HepG2 (cell line): ENCODE data around the gene AUH. TPM values are rescaled to one million over a fixed set of nuclear protein-coding genes. Genes with fewer than 3 reads are reported as not detected.

ENCODE experiments used
- DR1 ChIP-seq: sonication (generic); formaldehyde crosslinking; IDR thresholded peaks from 2 replicates; pipeline ENCODE4 v1.8.0; 2021; ENCODE audit warnings: mild to moderate bottlenecking, missing genetic modification reagents, inconsistent platforms
- JDP2 ChIP-seq: sonication (generic); formaldehyde crosslinking; IDR thresholded peaks from 2 replicates; pipeline ENCODE4 v1.8.1; 2022; ENCODE audit warnings: missing genetic modification reagents, borderline replicate concordance
- JUNB ChIP-seq: sonication (generic); formaldehyde crosslinking; IDR thresholded peaks from 2 replicates; pipeline ENCODE4 v1.8.0; 2022; ENCODE audit warnings: missing genetic modification reagents, mild to moderate bottlenecking, borderline replicate concordance
- KLF12 ChIP-seq: sonication (generic); formaldehyde crosslinking; IDR thresholded peaks from 2 replicates; pipeline ENCODE4 v1.4.0; 2020; ENCODE audit warnings: missing genetic modification reagents, borderline replicate concordance
- LCORL ChIP-seq, 2 experiments: fragments of 450-650 bp in 1 of 2; sonication (generic) in 1 of 2; formaldehyde crosslinking in 1 of 2; IDR thresholded peaks; 2 replicates each; pipeline versions ENCODE4 v1.5.0 to v1.6.1; 2017 to 2020; ENCODE audit warnings: antibody characterized with exemption in 1 of 2, missing genetic modification reagents in 1 of 2
- RFX1 ChIP-seq: fragments of 450-650 bp; IDR thresholded peaks from 2 replicates; pipeline ENCODE4 v1.6.1; 2017
- ZNF75D ChIP-seq: sonication (generic); formaldehyde crosslinking; IDR thresholded peaks from 2 replicates; pipeline ENCODE4 v1.8.1; 2023; ENCODE audit warnings: missing genetic modification reagents, mild to moderate bottlenecking, borderline replicate concordance
- polyA plus RNA-seq, 8 experiments: library from polyadenylated mRNA; depleted of rRNA in 3 of 8; stranded (reverse) in 7 of 8; unstranded in 1 of 8; fragments of >200 nt; fragmentation: Illumina TruSeq in 4 of 8; extraction: Trizol in 4 of 8; gene quantifications; 2 replicates each; pipeline versions ENCODE4 v1.2.1 to v1.2.3, GENCODE V29; 2011 to 2016; ENCODE audit warnings: low read depth in 4 of 8, missing spikeins in 1 of 8, mixed read lengths in 1 of 8; ENCODE audit not compliant: insufficient read depth in 1 of 8
- total RNA-seq, 5 experiments: library from RNA; depleted of rRNA; stranded (reverse); fragments of >200 nt; fragmentation: Illumina TruSeq; extraction: Trizol; gene quantifications; 2 replicates each; pipeline ENCODE4 v1.2.3, GENCODE V29; 2016; ENCODE audit warnings: low read depth in 1 of 5
- TF ChIP-seq, protein P1 (sequence below): sonication (generic); formaldehyde crosslinking; IDR thresholded peaks from 2 replicates; pipeline ENCODE4 v1.4.0; 2020; ENCODE audit warnings: mild to moderate bottlenecking, missing genetic modification reagents, borderline replicate concordance
- TF ChIP-seq, protein P2 (sequence below): sonication (generic); formaldehyde crosslinking; IDR thresholded peaks from 2 replicates; pipeline ENCODE4 v1.4.0; 2020; ENCODE audit warnings: mild to moderate bottlenecking, missing genetic modification reagents
- TF ChIP-seq, protein P3 (sequence below): IDR thresholded peaks from 2 replicates; pipeline ENCODE4 v1.6.1; 2016; ENCODE audit warnings: missing biosample characterization, missing genetic modification reagents, low read depth
- TF ChIP-seq, protein P4 (sequence below): sonication (generic); formaldehyde crosslinking; IDR thresholded peaks from 2 replicates; pipeline ENCODE4; 2020; ENCODE audit warnings: missing genetic modification reagents, mild to moderate bottlenecking, borderline replicate concordance
- TF ChIP-seq, protein P5 (sequence below): sonication (generic); formaldehyde crosslinking; IDR thresholded peaks from 2 replicates; pipeline ENCODE4 v1.4.0; 2020; ENCODE audit warnings: missing genetic modification reagents, low read depth, mild to moderate bottlenecking, borderline replicate concordance

AUH gene
- total and polyA plus RNA-seq, 2 of the 13 experiments (the other 11 are each of a cell fraction or from before 2014, with no cell fraction given), result 25.8 to 31.9 TPM

DNA sequence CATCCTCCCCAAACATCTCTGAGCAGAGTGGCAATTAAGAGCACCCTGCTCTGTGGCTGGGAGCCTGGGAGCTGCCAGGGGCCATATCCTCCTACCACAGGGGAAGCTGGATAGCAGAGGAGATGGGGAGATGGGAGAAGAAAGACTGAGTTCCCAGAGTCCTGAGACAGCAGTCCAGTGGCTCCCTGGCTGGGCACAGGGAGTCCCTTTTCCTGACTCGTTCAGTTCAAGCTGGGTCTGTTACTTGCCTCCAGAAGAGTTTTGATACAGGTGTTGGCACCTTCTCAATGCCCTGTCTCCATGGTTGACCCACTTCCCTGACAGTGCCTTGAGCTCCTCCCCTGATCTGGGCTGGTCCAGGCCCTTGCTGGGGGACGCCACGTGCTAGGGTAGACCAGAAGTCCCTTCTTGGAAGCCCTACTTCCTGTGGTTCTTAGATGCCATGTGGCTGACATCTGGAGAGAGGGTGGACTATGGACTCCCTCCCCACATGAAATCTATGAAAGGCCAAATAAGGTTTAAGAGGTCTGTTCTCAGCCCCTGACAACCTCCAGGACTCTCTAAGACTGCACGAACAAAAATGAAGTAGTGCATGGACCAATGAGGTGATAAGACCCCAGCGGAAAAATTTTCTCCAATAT, 166.2 kb downstream of the AUH start (continued):
- TF ChIP-seq, protein P1, sequence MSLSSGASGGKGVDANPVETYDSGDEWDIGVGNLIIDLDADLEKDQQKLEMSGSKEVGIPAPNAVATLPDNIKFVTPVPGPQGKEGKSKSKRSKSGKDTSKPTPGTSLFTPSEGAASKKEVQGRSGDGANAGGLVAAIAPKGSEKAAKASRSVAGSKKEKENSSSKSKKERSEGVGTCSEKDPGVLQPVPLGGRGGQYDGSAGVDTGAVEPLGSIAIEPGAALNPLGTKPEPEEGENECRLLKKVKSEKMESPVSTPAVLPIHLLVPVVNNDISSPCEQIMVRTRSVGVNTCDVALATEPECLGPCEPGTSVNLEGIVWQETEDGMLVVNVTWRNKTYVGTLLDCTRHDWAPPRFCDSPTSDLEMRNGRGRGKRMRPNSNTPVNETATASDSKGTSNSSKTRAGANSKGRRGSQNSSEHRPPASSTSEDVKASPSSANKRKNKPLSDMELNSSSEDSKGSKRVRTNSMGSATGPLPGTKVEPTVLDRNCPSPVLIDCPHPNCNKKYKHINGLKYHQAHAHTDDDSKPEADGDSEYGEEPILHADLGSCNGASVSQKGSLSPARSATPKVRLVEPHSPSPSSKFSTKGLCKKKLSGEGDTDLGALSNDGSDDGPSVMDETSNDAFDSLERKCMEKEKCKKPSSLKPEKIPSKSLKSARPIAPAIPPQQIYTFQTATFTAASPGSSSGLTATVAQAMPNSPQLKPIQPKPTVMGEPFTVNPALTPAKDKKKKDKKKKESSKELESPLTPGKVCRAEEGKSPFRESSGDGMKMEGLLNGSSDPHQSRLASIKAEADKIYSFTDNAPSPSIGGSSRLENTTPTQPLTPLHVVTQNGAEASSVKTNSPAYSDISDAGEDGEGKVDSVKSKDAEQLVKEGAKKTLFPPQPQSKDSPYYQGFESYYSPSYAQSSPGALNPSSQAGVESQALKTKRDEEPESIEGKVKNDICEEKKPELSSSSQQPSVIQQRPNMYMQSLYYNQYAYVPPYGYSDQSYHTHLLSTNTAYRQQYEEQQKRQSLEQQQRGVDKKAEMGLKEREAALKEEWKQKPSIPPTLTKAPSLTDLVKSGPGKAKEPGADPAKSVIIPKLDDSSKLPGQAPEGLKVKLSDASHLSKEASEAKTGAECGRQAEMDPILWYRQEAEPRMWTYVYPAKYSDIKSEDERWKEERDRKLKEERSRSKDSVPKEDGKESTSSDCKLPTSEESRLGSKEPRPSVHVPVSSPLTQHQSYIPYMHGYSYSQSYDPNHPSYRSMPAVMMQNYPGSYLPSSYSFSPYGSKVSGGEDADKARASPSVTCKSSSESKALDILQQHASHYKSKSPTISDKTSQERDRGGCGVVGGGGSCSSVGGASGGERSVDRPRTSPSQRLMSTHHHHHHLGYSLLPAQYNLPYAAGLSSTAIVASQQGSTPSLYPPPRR, result peak; percentile 36; the same call in 1 of the 2 replicates
- TF ChIP-seq, protein P2, sequence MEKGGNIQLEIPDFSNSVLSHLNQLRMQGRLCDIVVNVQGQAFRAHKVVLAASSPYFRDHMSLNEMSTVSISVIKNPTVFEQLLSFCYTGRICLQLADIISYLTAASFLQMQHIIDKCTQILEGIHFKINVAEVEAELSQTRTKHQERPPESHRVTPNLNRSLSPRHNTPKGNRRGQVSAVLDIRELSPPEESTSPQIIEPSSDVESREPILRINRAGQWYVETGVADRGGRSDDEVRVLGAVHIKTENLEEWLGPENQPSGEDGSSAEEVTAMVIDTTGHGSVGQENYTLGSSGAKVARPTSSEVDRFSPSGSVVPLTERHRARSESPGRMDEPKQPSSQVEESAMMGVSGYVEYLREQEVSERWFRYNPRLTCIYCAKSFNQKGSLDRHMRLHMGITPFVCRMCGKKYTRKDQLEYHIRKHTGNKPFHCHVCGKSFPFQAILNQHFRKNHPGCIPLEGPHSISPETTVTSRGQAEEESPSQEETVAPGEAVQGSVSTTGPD (CRISPR knock-in tag), result no peak
- peak; percentile 58; the same call in 1 of the 2 replicates for TF ChIP-seq JUNB (CRISPR knock-in tag)
- 0 out of 2 replicates have a peak, but pooled peaks have one; percentile 32 for TF ChIP-seq KLF12 (CRISPR knock-in tag)
- TF ChIP-seq LCORL (IDR thresholded peaks at IDR 0.05), result no peak
- TF ChIP-seq LCORL (CRISPR knock-in tag; IDR thresholded peaks at IDR 0.05), result peak; percentile 44; the same call in 1 of the 2 replicates
- TF ChIP-seq, protein P3, sequence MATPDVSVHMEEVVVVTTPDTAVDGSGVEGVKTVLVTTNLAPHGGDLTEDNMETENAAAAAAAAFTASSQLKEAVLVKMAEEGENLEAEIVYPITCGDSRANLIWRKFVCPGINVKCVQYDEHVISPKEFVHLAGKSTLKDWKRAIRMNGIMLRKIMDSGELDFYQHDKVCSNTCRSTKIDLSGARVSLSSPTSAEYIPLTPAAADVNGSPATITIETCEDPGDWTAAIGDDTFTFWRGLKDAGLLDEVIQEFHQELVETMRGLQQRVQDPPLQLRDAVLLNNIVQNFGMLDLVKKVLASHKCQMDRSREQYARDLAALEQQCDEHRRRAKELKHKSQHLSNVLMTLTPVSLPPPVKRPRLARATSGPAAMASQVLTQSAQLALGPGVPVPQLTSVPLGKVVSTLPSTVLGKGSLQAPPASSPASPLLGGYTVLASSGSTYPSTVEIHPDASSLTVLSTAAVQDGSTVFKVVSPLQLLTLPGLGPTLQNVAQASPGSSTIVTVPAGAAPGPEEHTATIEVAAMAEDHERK (CRISPR knock-in tag), result no peak
- TF ChIP-seq ZNF75D (CRISPR knock-in tag), result no peak
- TF ChIP-seq, protein P4, sequence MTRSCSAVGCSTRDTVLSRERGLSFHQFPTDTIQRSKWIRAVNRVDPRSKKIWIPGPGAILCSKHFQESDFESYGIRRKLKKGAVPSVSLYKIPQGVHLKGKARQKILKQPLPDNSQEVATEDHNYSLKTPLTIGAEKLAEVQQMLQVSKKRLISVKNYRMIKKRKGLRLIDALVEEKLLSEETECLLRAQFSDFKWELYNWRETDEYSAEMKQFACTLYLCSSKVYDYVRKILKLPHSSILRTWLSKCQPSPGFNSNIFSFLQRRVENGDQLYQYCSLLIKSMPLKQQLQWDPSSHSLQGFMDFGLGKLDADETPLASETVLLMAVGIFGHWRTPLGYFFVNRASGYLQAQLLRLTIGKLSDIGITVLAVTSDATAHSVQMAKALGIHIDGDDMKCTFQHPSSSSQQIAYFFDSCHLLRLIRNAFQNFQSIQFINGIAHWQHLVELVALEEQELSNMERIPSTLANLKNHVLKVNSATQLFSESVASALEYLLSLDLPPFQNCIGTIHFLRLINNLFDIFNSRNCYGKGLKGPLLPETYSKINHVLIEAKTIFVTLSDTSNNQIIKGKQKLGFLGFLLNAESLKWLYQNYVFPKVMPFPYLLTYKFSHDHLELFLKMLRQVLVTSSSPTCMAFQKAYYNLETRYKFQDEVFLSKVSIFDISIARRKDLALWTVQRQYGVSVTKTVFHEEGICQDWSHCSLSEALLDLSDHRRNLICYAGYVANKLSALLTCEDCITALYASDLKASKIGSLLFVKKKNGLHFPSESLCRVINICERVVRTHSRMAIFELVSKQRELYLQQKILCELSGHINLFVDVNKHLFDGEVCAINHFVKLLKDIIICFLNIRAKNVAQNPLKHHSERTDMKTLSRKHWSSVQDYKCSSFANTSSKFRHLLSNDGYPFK (CRISPR knock-in tag), result 0 out of 2 replicates have a peak, but pooled peaks have one; percentile 28
- TF ChIP-seq, protein P5, sequence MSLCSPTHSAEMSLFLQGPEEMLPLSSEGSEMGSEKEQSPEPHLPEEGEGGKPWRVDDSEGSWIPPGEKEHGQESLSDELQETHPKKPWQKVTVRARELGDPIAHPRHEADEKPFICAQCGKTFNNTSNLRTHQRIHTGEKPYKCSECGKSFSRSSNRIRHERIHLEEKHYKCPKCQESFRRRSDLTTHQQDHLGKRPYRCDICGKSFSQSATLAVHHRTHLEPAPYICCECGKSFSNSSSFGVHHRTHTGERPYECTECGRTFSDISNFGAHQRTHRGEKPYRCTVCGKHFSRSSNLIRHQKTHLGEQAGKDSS, result peak; percentile 25; the same call in 1 of the 2 replicates
- TF ChIP-seq DR1, result no peak
- no peak for TF ChIP-seq RFX1
- no peak; the same call in 1 of the 2 replicates for TF ChIP-seq JDP2 (CRISPR knock-in tag)
